DOHH2 (cell line): ENCODE data around the gene PCDHAC2.

Experiments
- H3F3A ChIP-seq: fragments of 200-600 bp; sonication (generic), shearing (Covaris generic); 2 replicates; pipeline ENCODE4 v1.6.0; 2016; ENCODE audit warnings: antibody characterized with exemption, mild to moderate bottlenecking; ENCODE audit not compliant: control insufficient read depth, insufficient read depth
- H3K27ac ChIP-seq: fragments of 200-600 bp; sonication (generic); 2 replicates; pipeline ENCODE4 v1.5.1; 2014; ENCODE audit warnings: low read depth, mild to moderate bottlenecking, low read length, moderate library complexity
- H3K27me3 ChIP-seq: fragments of 200-600 bp; sonication (generic); 2 replicates; pipeline ENCODE4 v1.6.1; 2014; ENCODE audit warnings: mild to moderate bottlenecking, low read length, mixed read lengths; ENCODE audit not compliant: control insufficient read depth
- H3K36me3 ChIP-seq: fragments of 200-600 bp; sonication (generic); 2 replicates; pipeline ENCODE4 v1.6.1; 2014; ENCODE audit warnings: mild to moderate bottlenecking, low read length, moderate library complexity, mixed read lengths; ENCODE audit not compliant: control insufficient read depth
- H3K4me1 ChIP-seq: fragments of 200-600 bp; sonication (generic); 2 replicates; pipeline ENCODE4 v1.6.1; 2014; ENCODE audit warnings: mild to moderate bottlenecking, low read length, mixed read lengths; ENCODE audit not compliant: control insufficient read depth
- H3K4me2 ChIP-seq: fragments of 200-600 bp; sonication (generic); 2 replicates; pipeline ENCODE4 v1.6.0; 2014; ENCODE audit warnings: mild to moderate bottlenecking, low read length, moderate library complexity
- H3K4me3 ChIP-seq: fragments of 200-600 bp; sonication (generic); 2 replicates; pipeline ENCODE4 v1.5.1; 2014; ENCODE audit warnings: mild to moderate bottlenecking, low read length, mixed read lengths
- H3K79me2 ChIP-seq: fragments of 200-600 bp; sonication (generic); 2 replicates; pipeline ENCODE4 v1.6.1; 2014; ENCODE audit warnings: mild to moderate bottlenecking, low read length, mixed read lengths; ENCODE audit not compliant: control insufficient read depth
- H3K9me2 ChIP-seq: fragments of 200-600 bp; sonication (generic); replicated peaks from 2 replicates; pipeline ENCODE4 v1.6.1; 2014; ENCODE audit warnings: mild to moderate bottlenecking, low read length, mixed read lengths; ENCODE audit not compliant: control insufficient read depth
- H3K9me3 ChIP-seq: fragments of 200-600 bp; sonication (generic); 2 replicates; pipeline ENCODE4 v1.6.1; 2014; ENCODE audit warnings: antibody characterized with exemption, low read length, mixed read lengths; ENCODE audit not compliant: control insufficient read depth, insufficient read depth
- H4K20me1 ChIP-seq: fragments of 200-600 bp; sonication (generic); 2 replicates; pipeline ENCODE4 v1.6.0; 2014; ENCODE audit warnings: low read depth, mild to moderate bottlenecking, antibody characterized with exemption, low read length, moderate library complexity; ENCODE audit not compliant: control insufficient read depth, insufficient read depth
- CTCF ChIP-seq: fragments of 200-600 bp; sonication (generic); IDR thresholded peaks from one replicate; pipeline ENCODE4 v1.5.1; 2014; ENCODE audit warnings: antibody characterized with exemption, mild to moderate bottlenecking, low read depth, low read length; ENCODE audit not compliant: poor library complexity, severe bottlenecking
- EZH2phosphoT487 ChIP-seq: fragments of 200-600 bp; sonication (generic); IDR thresholded peaks from 2 replicates; pipeline ENCODE4 v1.6.1; 2017; ENCODE audit warnings: borderline replicate concordance, mild to moderate bottlenecking, antibody characterized with exemption, low read length, moderate library complexity, mixed read lengths

The PCDHAC2 gene

GRCh38 chr5:140969880-140970279 lies 3.6 kb downstream of the PCDHAC2 start:
- no peak overlapping the region for H3K27ac ChIP-seq
- no peaks in the 10 kb centered on the region for H3K36me3 ChIP-seq
- TF ChIP-seq CTCF (no peak), EZH2phosphoT487 (no peak)
- no peaks in the 10 kb centered on the region for H3K4me1 ChIP-seq
- H3K9me3 ChIP-seq = peaks cover 7% of the 10 kb centered on the region; the same call in 1 of the 2 replicates
- H3F3A ChIP-seq = no peaks in the 10 kb centered on the region
- no peak overlapping the region for H3K4me2 ChIP-seq
- no peak overlapping the region for H3K4me3 ChIP-seq
- H3K79me2 ChIP-seq = no peaks in the 10 kb centered on the region
- peaks cover 2% of the 10 kb centered on the region; the same call in 1 of the 2 replicates for H3K27me3 ChIP-seq
- no peaks in the 10 kb centered on the region for H4K20me1 ChIP-seq
- no peaks in the 10 kb centered on the region for H3K9me2 ChIP-seq

- Histone ChIP-seq H3K9me2 (no peaks in the 10 kb centered on the region), H3K4me3 (no peak overlapping the region), H3K27me3 (no peaks in the 10 kb centered on the region), H3K27ac (no peak overlapping the region), H3K4me2 (no peak overlapping the region), H3K4me1 (no peaks in the 10 kb centered on the region), H3K79me2 (no peaks in the 10 kb centered on the region), H3K9me3 (no peaks in the 10 kb centered on the region), H3F3A (no peaks in the 10 kb centered on the region), H4K20me1 (no peaks in the 10 kb centered on the region), H3K36me3 (no peaks in the 10 kb centered on the region)
- TF ChIP-seq EZH2phosphoT487 = no peak
- TF ChIP-seq CTCF = no peak
These were observed 7.3 kb downstream of the PCDHAC2 start for GRCh38 chr5:140973550-140973949.

DNA sequence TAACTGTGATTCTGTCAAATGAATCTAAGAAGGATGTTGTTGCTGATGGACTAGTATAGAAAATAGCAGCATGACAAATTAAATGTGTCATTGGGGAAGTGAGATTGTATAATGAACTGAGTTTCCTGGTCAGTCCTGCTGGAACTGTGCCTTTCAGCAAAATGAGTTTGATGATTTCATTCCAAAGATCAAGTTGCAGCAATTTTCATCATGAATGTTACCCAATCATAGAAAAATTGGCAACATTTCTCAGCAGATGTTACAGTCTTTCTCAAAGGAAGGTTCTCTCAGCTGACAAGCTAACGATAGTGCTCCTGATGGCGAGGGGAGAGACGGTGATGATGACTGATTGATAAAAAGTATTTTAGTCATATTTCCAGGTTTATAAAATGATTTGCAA lies 10.7 kb downstream of the PCDHAC2 start:
- no peak overlapping the region for H3K27ac ChIP-seq
- H3K9me3 ChIP-seq = no peaks in the 10 kb centered on the region

More for the DNA sequence above, 10.7 kb downstream of the PCDHAC2 start:
- Histone ChIP-seq H3K4me3 (no peak overlapping the region), H4K20me1 (no peaks in the 10 kb centered on the region), H3K9me2 (no peaks in the 10 kb centered on the region), H3K4me1 (no peaks in the 10 kb centered on the region), H3F3A (no peaks in the 10 kb centered on the region), H3K36me3 (no peaks in the 10 kb centered on the region), H3K79me2 (no peaks in the 10 kb centered on the region), H3K27me3 (no peaks in the 10 kb centered on the region), H3K4me2 (no peak overlapping the region)
- no peak for TF ChIP-seq EZH2phosphoT487
- no peak for TF ChIP-seq CTCF
